ENCODE data around the gene IAH1.

DNA sequence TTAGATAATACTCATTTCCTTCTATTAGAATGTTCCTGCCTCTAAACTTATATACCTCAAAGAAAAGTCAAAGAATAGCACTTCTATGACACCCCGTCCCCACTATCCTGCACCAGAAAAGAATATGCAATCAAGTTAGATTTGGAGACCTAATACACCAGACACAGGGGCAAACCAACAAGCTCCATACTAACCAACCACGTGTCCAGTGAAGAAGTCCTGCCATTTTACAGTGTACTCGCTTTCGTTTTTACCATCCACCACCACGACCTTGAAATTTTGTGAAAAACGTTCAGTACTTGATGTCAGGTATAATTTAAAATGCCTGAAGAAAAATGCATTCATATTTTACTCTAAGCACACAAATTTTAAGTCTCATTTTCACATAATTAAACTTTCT is 62.2 kb downstream of the IAH1 start:
- TF ChIP-seq GATA2 (IDR thresholded peaks at IDR 0.05; ENCODE audit: low read depth, low read length) (no peak), GATA3 (IDR thresholded peaks at IDR 0.05; ENCODE audit: low read depth, low read length) (no peak)
